ENCODE data around the gene PER1.
"Not testable (repeated sequence)": the region's sequence is repeated elsewhere in the genome, so short reads cannot be mapped to it uniquely, and the experiment has no call there.

The PER1 gene

GRCh38 chr17:8173056-8173870 is 21.1 kb upstream of the PER1 start:
- DNase-seq = peak; percentile 99

GRCh38 chr17:8170186-8170585 is 18.0 kb upstream of the PER1 start:
- not testable (repeated sequence) for DNase-seq

GRCh38 chr17:8167526-8167925 is 15.3 kb upstream of the PER1 start:
- no peak for DNase-seq

DNA sequence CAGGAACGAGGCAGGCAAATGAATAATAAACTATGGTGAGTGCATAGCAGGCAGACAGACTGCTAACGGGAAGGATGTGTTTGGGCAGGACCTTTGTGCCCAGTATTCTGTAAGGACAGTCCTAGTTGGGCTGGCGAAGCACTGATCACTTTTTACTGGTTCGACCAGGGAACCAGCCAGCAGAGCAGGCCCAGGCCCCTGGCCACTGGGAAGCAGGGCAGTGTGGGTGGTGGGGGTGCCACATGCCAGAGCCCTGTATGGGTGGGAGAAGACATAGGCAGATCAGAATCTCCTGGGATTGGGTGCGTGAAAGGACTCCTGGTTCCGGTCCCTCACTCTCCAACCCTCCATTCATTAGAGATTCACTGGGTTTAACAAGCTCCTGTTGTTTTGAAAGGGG is 14.5 kb upstream of the PER1 start:
- no peak for DNase-seq

DNA sequence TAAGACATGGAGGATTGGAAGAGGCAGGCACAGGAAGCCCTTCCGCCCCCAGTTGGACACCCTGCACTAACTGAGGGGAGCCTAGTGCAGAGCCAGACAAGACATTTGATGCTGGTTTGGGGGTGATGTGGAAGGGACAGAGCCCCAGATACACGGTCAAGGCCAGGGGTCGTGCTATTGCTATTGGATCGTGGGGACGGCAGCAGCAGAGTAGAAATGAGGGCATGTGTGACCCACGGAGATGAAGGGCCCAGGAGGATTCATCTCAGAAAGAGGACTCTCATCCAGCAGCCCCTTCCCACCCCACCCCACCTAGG is 12.6 kb upstream of the PER1 start:
- DNase-seq = no peak

DNA sequence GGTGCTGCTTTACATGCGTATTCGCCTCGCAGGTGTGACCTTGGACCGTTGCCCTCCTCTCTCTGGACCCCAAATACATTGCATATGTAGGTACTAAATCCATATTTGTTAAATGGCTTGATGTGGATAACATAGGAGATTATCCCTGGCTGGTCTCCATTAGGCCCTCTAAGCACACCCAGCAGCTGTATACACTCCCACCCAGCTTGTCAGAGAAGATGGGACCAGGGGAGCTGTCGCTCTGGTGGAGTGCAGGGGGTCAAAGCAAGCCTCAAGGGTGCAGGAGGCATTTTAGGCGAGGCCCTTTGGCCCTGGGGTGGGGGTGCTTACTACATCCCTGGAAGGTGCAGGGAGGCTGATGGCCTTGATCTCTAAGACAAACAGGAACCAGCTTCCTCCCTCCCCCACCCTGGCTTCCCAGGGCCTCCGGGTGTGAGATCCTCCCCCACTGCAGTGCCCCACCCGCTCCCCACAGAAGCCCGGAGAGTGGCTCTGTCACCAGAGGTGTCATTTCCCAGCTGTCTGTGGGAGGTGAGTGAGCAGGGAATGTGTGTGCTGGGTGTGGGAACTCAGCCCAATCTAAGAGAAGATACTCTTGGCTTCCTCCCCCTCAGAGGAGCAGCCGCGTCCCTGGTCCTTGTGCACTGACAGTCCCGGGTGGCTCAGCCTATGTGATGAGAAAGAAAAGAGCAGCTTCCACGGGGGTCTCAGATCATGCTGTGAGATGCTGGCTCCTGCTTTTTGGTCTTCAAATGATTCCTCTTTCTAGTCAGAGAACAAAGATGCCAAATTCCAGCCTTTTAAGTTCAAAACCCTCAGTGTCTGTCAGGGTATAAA is 12.0 kb upstream of the PER1 start:
- DNase-seq = peak; percentile 74

DNA sequence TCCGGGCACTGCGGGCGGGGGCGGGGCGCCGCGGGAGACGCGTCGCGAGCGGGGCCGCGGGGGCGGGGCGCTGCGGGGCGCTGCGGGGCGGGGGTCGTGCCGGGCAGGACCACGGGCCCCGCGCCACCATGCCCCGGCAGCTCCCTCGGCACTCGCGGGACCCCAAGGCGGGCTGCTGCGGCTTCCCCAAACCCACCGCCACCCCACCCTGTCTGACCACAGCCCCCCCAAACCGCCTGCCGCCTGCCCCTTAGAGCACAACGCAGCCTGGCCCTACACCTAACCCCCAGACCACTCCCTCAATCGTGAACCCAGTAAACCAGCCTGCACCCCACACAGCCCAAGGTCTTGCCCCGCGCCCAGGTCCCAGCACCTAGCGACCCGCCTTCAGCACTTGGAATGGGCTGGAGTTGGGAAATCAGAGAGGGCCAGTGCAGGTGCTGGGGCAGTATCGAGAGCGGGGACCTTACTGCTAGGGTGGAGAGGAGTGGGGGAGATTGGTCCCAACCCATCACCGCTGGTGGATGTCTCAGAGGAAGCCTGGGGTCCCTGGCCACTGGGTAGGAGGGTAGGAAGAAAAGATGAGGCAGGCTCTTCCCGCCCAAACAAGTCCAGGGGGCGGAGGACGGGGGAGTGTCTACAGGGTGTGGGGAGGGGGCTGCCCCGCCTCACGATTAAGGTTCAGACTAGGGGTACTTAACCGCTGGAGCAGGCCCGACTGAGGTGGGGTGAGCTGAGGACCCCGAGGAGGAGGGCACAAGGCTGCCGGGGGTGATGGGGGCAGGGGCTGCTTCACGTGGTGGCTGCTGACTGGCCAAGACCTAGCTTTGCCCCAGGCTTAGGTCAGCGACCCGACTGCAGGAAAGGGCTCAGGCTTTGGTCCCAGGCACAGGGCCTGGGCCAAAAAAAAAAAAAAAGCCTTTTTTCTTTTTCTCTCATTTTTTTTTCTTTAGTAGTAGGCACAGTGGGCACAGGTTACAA is 11.1 kb upstream of the PER1 start:
- no peak for DNase-seq

GRCh38 chr17:8162233-8162996 is 10.2 kb upstream of the PER1 start, which contains the start of gene VAMP2:
Gene VAMP2 (minus strand): TSS chr17:8162948. CDS start chr17:8162879, 69 bp downstream.
- DNase-seq = peak; percentile 77

- DNase-seq = no peak
These were observed 9.4 kb upstream of the PER1 start for GRCh38 chr17:8161289-8162232.

- no peak for DNase-seq
These were observed 8.6 kb upstream of the PER1 start for GRCh38 chr17:8160741-8161221.

GRCh38 chr17:8160224-8160577 is 8.0 kb upstream of the PER1 start:
- no peak for DNase-seq

- no peak for DNase-seq
These were observed 7.4 kb upstream of the PER1 start for GRCh38 chr17:8159459-8160223.

GRCh38 chr17:8159032-8159400 is 6.8 kb upstream of the PER1 start:
- DNase-seq = no peak

DNA sequence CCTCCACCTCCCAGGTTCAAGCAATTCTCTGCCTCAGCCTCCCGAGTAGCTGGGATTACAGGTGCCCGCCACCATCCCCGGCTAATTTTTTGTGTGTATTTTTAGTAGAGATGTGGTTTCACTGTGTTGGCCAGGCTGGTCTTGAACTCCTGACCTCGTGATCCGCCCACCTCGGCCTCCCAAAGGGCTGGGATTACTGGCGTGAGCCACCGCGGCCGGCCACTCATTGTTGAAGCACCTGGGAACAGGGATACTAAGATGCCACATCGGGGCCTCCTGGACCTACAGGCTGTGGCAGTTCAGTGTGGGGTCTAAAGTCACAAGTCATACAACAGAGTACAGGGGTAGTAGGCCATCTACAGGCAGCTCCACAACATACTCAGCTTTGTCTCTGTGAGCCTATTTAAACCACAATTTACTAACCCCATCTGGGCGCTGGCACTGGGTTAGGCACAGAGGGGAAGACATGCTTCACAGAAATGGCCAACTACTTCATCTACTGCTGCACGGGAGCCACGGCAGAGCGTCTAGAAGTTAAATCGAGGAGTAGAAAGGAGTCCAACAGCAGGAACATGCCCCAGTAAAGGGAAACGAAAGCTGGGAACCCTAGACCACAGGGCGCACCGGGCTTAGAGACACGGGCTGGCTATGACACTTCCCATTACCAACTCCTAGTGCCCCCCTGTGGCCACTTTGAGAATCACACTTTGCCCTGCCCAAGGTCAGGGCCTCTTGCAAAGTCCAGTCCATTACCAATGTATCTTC is 6.2 kb upstream of the PER1 start:
- DNase-seq = peak; percentile 83

DNA sequence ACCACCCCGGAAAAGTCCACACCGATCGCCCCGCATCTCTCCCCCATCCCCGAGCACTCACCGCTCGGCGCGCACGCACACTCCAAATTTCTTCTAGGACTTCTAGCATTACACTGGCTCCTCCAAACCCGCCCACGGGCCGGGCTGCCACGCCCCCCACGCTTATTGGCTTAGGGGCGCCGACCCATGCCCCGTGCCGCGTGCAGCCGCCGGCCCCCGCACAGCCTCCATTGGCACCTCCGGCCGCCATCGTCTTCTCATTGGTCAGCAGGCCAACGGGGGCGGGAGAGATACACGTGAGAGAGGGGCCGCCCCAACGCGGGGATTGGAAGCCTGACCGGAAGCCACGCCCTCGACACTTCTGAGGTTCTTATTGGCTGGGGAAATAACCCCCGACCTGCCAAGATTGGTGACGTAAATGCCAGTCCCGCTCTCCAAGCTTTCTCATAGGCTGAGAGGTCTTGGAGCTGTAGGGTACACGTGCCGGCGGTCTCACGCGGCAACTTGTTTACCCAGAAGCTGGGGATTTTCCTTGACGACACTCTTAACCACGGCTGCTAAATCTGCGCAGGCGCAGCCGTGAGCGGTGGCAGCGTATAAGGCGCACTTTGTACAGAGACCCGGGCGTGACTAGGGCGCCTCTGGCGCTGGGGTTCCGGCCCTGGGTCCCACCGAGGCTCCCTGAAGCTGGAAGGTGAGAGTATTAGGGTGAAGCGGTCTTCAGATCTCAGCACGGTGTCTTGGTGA is 4.2 kb upstream of the PER1 start:
- DNase-seq = peak; percentile 100

- no peak for DNase-seq
These were observed 3.7 kb upstream of the PER1 start for GRCh38 chr17:8155996-8156245.

GRCh38 chr17:8155231-8155995 is 3.2 kb upstream of the PER1 start:
- no peak for DNase-seq

DNA sequence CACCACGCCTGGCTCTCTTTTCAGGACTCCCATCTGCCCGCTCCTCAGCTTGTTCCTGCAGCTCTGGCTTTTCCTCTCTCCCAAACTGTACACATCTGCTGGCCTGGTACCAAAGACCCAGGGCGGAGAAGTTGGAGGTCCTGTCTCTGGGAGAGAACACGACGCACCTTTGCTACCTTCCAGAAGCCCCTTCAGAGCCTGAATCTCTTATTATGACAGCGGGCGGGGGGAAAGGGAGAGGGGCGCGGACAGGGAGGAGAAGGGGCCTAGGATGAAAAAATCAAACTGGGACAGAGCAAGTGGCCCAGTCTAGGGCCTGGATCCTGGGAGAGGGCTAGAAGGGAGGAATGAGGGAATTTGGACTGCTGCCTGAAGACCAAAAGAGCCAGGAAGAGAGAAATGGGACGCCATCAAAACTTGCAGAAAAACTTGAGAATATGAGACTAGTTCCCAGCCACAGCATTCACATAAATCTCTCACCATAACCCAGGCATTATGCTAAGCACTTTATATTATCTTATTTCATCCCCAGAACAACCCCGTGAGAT is 2.5 kb upstream of the PER1 start:
- no peak for DNase-seq
